SK-N-SH (cell line): ENCODE results near the gene SPAG9. TPM values are rescaled to one million over a fixed set of nuclear protein-coding genes. Genes with fewer than 3 reads are reported as not detected.

Experiments
- CTCF ChIA-PET: fragments of 300-600, 350-600 bp; formaldehyde crosslinking; extraction: SDS; loops from one replicate; lab custom pipeline; 2021; lab: Yijun Ruan, JAX
- POLR2A ChIA-PET: fragments of 350-600 bp; sonication (Branson Sonifier 250); formaldehyde crosslinking; extraction: SDS; loops from one replicate; lab custom pipeline; 2020; ENCODE audit warnings: antibody characterized with exemption, inconsistent platforms; lab: Yijun Ruan, JAX
- DNase-seq: peaks from one replicate; pipeline ENCODE4 v3.0.0; 2012
- H2AFZ ChIP-seq: fragments of 200-600 bp; sonication (generic); 2 replicates; pipeline ENCODE4 v1.8.1; 2016; ENCODE audit warnings: antibody characterized with exemption, mild to moderate bottlenecking, low read depth
- H3F3A ChIP-seq: fragments of 200-600 bp; sonication (generic); replicated peaks from 2 replicates; pipeline ENCODE3; 2016; ENCODE audit warnings: antibody characterized with exemption, mild to moderate bottlenecking; ENCODE audit not compliant: insufficient read depth
- H3K27ac ChIP-seq, 2 experiments: fragments of 200-500 bp in 1 of 2; fragments of 200-600 bp in 1 of 2; sonication (Bioruptor generic) in 1 of 2; sonication (generic), shearing (Covaris generic) in 1 of 2; 2 replicates each; pipeline versions ENCODE4 v1.5.1 to v1.6.1; 2014 to 2016; ENCODE audit warnings: low read depth in 2 of 2, inconsistent platforms in 1 of 2, low read length in 1 of 2, mild to moderate bottlenecking in 1 of 2, mixed read lengths in 1 of 2
- H3K27me3 ChIP-seq: fragments of 200-600 bp; sonication (generic), shearing (Covaris generic); 2 replicates; pipeline ENCODE4 v1.6.1; 2016; ENCODE audit warnings: mixed run types; ENCODE audit not compliant: insufficient read depth
- H3K36me3 ChIP-seq, 2 experiments: fragments of 200-500 bp in 1 of 2; fragments of 200-600 bp in 1 of 2; sonication (Bioruptor generic) in 1 of 2; sonication (generic) in 1 of 2; replicated peaks in 1 of 2; 2 replicates each; pipeline versions ENCODE3 to v1.5.1; 2014 to 2016; ENCODE audit warnings: low read length in 1 of 2, mild to moderate bottlenecking in 1 of 2; ENCODE audit not compliant: insufficient read depth in 2 of 2, control insufficient read depth in 1 of 2
- H3K4me1 ChIP-seq, 2 experiments: fragments of 200-500 bp in 1 of 2; fragments of 200-600 bp in 1 of 2; sonication (Bioruptor generic) in 1 of 2; sonication (generic), shearing (Covaris generic) in 1 of 2; 2 replicates each; pipeline versions ENCODE4 v1.5.1 to v1.6.1; 2014 to 2016; ENCODE audit warnings: low read depth in 1 of 2, low read length in 1 of 2, mixed run types in 1 of 2; ENCODE audit not compliant: insufficient read depth in 2 of 2, control insufficient read depth in 1 of 2
- H3K4me2 ChIP-seq: fragments of 200-600 bp; sonication (generic), shearing (Covaris generic); 2 replicates; pipeline ENCODE4 v1.6.1; 2017; ENCODE audit warnings: mixed run types
- H3K4me3 ChIP-seq, 2 experiments: fragments of 200-500 bp in 1 of 2; fragments of 200-600 bp in 1 of 2; sonication (Bioruptor generic) in 1 of 2; sonication (generic), shearing (Covaris generic) in 1 of 2; 2 replicates each; pipeline versions ENCODE4 v1.5.1 to v1.8.1; 2014 to 2016; ENCODE audit warnings: low read depth in 2 of 2, inconsistent platforms in 1 of 2, low read length in 1 of 2, mild to moderate bottlenecking in 1 of 2, mixed read lengths in 1 of 2, moderate library complexity in 1 of 2
- H3K79me2 ChIP-seq: fragments of 200-600 bp; sonication (generic); 2 replicates; pipeline ENCODE4 v1.8.1; 2017; ENCODE audit warnings: mild to moderate bottlenecking; ENCODE audit not compliant: insufficient read depth
- H3K9ac ChIP-seq: fragments of 200-600 bp; sonication (generic); 2 replicates; pipeline ENCODE4 v1.6.1; 2017; ENCODE audit warnings: mixed run types
- H3K9me2 ChIP-seq: fragments of 200-600 bp; sonication (generic); 2 replicates; pipeline ENCODE4 v1.6.1; 2017; ENCODE audit warnings: mixed run types
- H3K9me3 ChIP-seq: fragments of 200-600 bp; sonication (generic); 2 replicates; pipeline ENCODE4 v1.6.1; 2017; ENCODE audit warnings: mixed run types, mild to moderate bottlenecking, moderate library complexity
- H4K20me1 ChIP-seq: fragments of 200-600 bp; sonication (generic); 2 replicates; pipeline ENCODE4 v1.6.1; 2017; ENCODE audit warnings: mild to moderate bottlenecking, mixed run types; ENCODE audit not compliant: insufficient read depth
- FOXJ3 ChIP-seq: sonication (generic); formaldehyde crosslinking; IDR thresholded peaks from 2 replicates; pipeline ENCODE4 v1.5.1; 2020; ENCODE audit warnings: mild to moderate bottlenecking, missing genetic modification reagents
- FOXM1 ChIP-seq: IDR thresholded peaks from 2 replicates; pipeline ENCODE4 v1.4.0; 2012; ENCODE audit warnings: low read depth, mild to moderate bottlenecking
- GABPA ChIP-seq: IDR thresholded peaks from 2 replicates; pipeline ENCODE4 v1.4.0; 2012; ENCODE audit warnings: low read depth, mild to moderate bottlenecking
- MEF2A ChIP-seq: IDR thresholded peaks from 2 replicates; pipeline ENCODE4 v1.4.0; 2012; ENCODE audit warnings: low read depth, borderline replicate concordance
- MXI1 ChIP-seq: IDR thresholded peaks from 2 replicates; pipeline ENCODE4 v1.6.1; 2012; ENCODE audit warnings: mild to moderate bottlenecking, low read depth, low read length, improper control_type of control experiment
- RCOR1 ChIP-seq: fragments of 150-350 bp; IDR thresholded peaks from 2 replicates; pipeline ENCODE4 v1.6.1; 2017; ENCODE audit warnings: antibody characterized with exemption, low read length
- RXRA ChIP-seq: IDR thresholded peaks from 2 replicates; pipeline ENCODE4 v1.4.0; 2012; ENCODE audit warnings: low read depth, mild to moderate bottlenecking, borderline replicate concordance
- SIN3A ChIP-seq: IDR thresholded peaks from 2 replicates; pipeline ENCODE4 v1.6.1; 2012; ENCODE audit warnings: low read depth, mild to moderate bottlenecking, low read length, moderate library complexity, borderline replicate concordance
- TAF1 ChIP-seq: IDR thresholded peaks from 2 replicates; pipeline ENCODE4 v1.6.1; 2012; ENCODE audit warnings: low read depth, mild to moderate bottlenecking, low read length, moderate library complexity, borderline replicate concordance
- TEAD4 ChIP-seq: IDR thresholded peaks from 2 replicates; pipeline ENCODE4 v1.4.0; 2012; ENCODE audit warnings: mild to moderate bottlenecking, borderline replicate concordance; ENCODE audit not compliant: insufficient read depth
- WGBS: methylation state at CpG from one replicate; pipeline ENCODE4 v1.1.6; 2017; ENCODE audit warnings: low lambda C conversion rate; 5-methylcytosine and 5-hydroxymethylcytosine counted together
- polyA plus RNA-seq, 3 experiments: library from polyadenylated mRNA; depleted of rRNA; stranded (reverse); fragments of >200 nt; gene quantifications; 2 replicates each; pipeline ENCODE4 v1.2.3, GENCODE V29; 2012
- TF ChIP-seq, protein P1 (sequence below): IDR thresholded peaks from 2 replicates; pipeline ENCODE4 v1.4.0; 2012; ENCODE audit warnings: low read depth, borderline replicate concordance
- TF ChIP-seq, protein P2 (sequence below): fragments of 150-350 bp; IDR thresholded peaks from 2 replicates; pipeline ENCODE4 v1.6.1; 2017; ENCODE audit warnings: antibody characterized with exemption, low read length, low read depth, borderline replicate concordance

Gene SPAG9
- polyA plus RNA-seq, 1 of the 3 experiments (the other 2 are of a cell fraction): 32.1 TPM

DNA sequence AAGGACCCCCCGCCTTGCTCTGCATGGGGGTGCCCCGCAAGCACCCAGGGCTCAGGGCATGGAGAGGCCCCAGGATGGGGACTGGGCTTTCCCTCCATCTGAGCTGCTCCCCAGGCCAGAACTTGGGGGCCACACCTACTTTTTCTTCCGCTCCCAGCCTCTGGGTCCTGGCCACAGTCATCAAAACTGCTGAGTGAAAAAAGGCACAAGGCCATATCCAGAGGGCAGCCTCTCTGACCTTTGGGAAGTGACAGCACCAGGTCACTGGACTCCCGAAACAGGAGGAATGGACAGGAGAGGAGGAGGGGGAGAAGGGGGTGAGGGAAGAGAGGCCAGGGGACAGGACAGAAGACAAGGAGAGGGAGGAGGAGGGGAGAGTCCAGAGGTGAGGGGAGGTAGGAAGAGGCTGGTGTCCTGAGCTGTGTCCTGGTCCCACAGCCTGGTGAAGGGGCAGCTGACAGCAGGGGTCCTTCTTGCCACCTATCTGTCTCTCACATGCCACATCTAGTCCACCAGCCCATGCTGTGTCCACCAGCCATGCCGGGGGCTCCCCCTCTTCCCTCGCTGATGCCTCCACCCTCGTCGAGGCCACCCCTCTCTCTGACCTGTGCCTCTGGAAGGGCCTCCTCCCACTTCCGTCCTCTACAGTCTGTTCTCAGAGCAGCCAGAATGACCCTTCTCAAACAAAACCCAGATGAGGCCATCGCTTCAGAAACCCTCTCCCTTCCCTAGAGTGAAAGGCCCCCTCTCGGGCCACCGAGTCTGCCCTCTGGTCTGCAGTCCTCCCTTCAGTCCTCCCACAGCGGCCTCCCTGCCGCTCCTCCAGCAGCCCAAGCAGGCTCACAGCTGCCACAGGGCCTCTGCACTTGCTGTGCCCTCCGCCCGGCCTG, 180.6 kb downstream of the SPAG9 start:
- Histone ChIP-seq H2AFZ (no peak overlapping the region), H3K36me3 (no peaks in the 10 kb centered on the region), H3K79me2 (no peaks in the 10 kb centered on the region), H4K20me1 (no peaks in the 10 kb centered on the region), H3K4me1 (peaks cover 0 to 30% of the 10 kb centered on the region in 2 experiments; a peak in 1 of 4 replicates), H3K9ac (no peak overlapping the region), H3F3A (peaks cover 5% of the 10 kb centered on the region), H3K9me2 (no peaks in the 10 kb centered on the region), H3K4me3 (no peak overlapping the region), H3K27ac (no peak overlapping the region), H3K4me2 (no peak overlapping the region), H3K27me3 (no peaks in the 10 kb centered on the region), H3K9me3 (no peaks in the 10 kb centered on the region)
- CTCF ChIA-PET: interaction anchor here (0.9 to 1.9 kb wide), 11 partner anchors 8 to 310 kb away, joined by 3 to 6 read pairs (median 4); no protein-coding TSS in a partner anchor
- POLR2A ChIA-PET: interaction anchor here (1.1 to 3.0 kb wide), 2 partner anchors 9 to 74 kb away, joined by 4 to 14 read pairs; partner anchors contain the start of gene TOB1
- TF ChIP-seq SIN3A (no peak), MEF2A (no peak), FOXM1 (no peak), GABPA (no peak)
- no peak for DNase-seq
- 90% methylated on average over 16 of the region's 16 CpGs for WGBS

DNA sequence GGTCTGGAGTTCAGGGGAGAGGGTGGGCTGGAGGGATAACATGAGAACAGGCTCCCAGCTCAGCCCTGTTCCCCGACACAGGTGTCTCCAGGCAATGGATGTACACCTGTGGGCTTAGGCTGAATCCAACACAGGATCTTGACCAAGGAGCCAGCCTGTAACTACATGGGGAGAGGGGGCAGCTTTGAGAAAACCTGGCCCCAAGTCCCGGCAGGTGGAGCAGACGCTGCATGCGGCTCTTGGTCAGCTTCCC, 181.2 kb downstream of the SPAG9 start:
- POLR2A ChIA-PET: interaction anchor here (1.1 to 3.0 kb wide), 2 partner anchors 8 to 74 kb away, joined by 4 to 14 read pairs; partner anchors contain the start of gene TOB1
- H3K9me3 ChIP-seq: no peaks in the 10 kb centered on the region
- no peak for TF ChIP-seq SIN3A
- TF ChIP-seq, protein P1, sequence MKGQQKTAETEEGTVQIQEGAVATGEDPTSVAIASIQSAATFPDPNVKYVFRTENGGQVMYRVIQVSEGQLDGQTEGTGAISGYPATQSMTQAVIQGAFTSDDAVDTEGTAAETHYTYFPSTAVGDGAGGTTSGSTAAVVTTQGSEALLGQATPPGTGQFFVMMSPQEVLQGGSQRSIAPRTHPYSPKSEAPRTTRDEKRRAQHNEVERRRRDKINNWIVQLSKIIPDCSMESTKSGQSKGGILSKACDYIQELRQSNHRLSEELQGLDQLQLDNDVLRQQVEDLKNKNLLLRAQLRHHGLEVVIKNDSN: no peak
- TF ChIP-seq TAF1: no peak
- no peak for TF ChIP-seq RXRA
- TF ChIP-seq TEAD4: no peak
- no peak for TF ChIP-seq RCOR1
- TF ChIP-seq MEF2A: no peak
- no peak for TF ChIP-seq FOXJ3 (CRISPR knock-in tag)
- no peak for TF ChIP-seq MXI1
- TF ChIP-seq, protein P2, sequence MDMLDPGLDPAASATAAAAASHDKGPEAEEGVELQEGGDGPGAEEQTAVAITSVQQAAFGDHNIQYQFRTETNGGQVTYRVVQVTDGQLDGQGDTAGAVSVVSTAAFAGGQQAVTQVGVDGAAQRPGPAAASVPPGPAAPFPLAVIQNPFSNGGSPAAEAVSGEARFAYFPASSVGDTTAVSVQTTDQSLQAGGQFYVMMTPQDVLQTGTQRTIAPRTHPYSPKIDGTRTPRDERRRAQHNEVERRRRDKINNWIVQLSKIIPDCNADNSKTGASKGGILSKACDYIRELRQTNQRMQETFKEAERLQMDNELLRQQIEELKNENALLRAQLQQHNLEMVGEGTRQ: no peak
- TF ChIP-seq, all 33 proteins: peak for 0
- WGBS: 84% methylated on average over 3 of the region's 4 CpGs
- no peak overlapping the region for H3K9ac ChIP-seq
- DNase-seq: no peak
- H3K36me3 ChIP-seq: no peaks in the 10 kb centered on the region
- H3K27ac ChIP-seq: no peak overlapping the region
- H3K4me2 ChIP-seq: no peak overlapping the region
- CTCF ChIA-PET: interaction anchor here (0.9 to 1.4 kb wide), 7 partner anchors 8 to 309 kb away, joined by 3 to 5 read pairs (median 4); no protein-coding TSS in a partner anchor
- no peaks in the 10 kb centered on the region for H4K20me1 ChIP-seq
- H3K4me1 ChIP-seq: peaks cover 0 to 33% of the 10 kb centered on the region in 2 experiments; a peak in 1 of 4 replicates
- H3K27me3 ChIP-seq: no peaks in the 10 kb centered on the region
- no peak overlapping the region for H2AFZ ChIP-seq
- H3F3A ChIP-seq: peaks cover 5% of the 10 kb centered on the region
- no peak overlapping the region for H3K4me3 ChIP-seq
- H3K9me2 ChIP-seq: no peaks in the 10 kb centered on the region
- no peaks in the 10 kb centered on the region for H3K79me2 ChIP-seq
